ENCODE results near the gene IRAK2.

- TF ChIP-seq, protein P1, sequence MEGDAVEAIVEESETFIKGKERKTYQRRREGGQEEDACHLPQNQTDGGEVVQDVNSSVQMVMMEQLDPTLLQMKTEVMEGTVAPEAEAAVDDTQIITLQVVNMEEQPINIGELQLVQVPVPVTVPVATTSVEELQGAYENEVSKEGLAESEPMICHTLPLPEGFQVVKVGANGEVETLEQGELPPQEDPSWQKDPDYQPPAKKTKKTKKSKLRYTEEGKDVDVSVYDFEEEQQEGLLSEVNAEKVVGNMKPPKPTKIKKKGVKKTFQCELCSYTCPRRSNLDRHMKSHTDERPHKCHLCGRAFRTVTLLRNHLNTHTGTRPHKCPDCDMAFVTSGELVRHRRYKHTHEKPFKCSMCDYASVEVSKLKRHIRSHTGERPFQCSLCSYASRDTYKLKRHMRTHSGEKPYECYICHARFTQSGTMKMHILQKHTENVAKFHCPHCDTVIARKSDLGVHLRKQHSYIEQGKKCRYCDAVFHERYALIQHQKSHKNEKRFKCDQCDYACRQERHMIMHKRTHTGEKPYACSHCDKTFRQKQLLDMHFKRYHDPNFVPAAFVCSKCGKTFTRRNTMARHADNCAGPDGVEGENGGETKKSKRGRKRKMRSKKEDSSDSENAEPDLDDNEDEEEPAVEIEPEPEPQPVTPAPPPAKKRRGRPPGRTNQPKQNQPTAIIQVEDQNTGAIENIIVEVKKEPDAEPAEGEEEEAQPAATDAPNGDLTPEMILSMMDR (conservative IDR thresholded peaks at IDR 0.05; ENCODE audit: low read depth, low read length) = no peak
- no peak for TF ChIP-seq EZH2 (IDR thresholded peaks at IDR 0.05; ENCODE audit: borderline replicate concordance, low read depth, low read length, poor library complexity, severe bottlenecking)
Measured at GRCh38 chr3:10173095-10173925, 8.6 kb downstream of the IRAK2 start.
